ENCODE measurements around the gene TFF1.

- TF ChIP-seq CTCF (IDR thresholded peaks at IDR 0.05) (no peak), POLR2AphosphoS5 (IDR thresholded peaks at IDR 0.05) (no peak)
Observed at GRCh38 chr21:42411197-42411869, 45.0 kb upstream of the TFF1 start.
